Tibial artery (tissue), 4 donors: Measurements from ENCODE around the gene RIPOR2.

Experiments used
- DNase-seq, 2 donors: peaks; one replicate each; pipeline ENCODE4 v3.0.0-alpha.2; 2019
- H3K27ac ChIP-seq, 2 donors: fragments of 200-600 bp; sonication (generic) in 1 of 2; 1 replicate in 1 of 2; 2 replicates in 1 of 2; pipeline ENCODE4 v1.5.1; 2018 to 2019; ENCODE audit warnings: mild to moderate bottlenecking in 1 of 2
- H3K27me3 ChIP-seq, 2 donors: fragments of 200-600 bp; sonication (generic) in 1 of 2; one replicate each; pipeline versions ENCODE4 v1.5.1 to v1.6.0; 2016 to 2019
- H3K36me3 ChIP-seq, 3 donors: fragments of 200-600 bp; sonication (generic) in 2 of 3; one replicate each; pipeline ENCODE4 v1.5.1; 2016 to 2019; ENCODE audit warnings: mild to moderate bottlenecking in 2 of 3
- H3K4me1 ChIP-seq, 4 donors: fragments of 200-600 bp; sonication (generic) in 2 of 4; 1 replicate in 3 of 4; 2 replicates in 1 of 4; pipeline ENCODE4 v1.5.1; 2016 to 2019
- H3K4me3 ChIP-seq, 2 donors: fragments of 200-600 bp; sonication (generic) in 1 of 2; 1 replicate in 1 of 2; 2 replicates in 1 of 2; pipeline ENCODE4 v1.5.1; 2018 to 2019; ENCODE audit warnings: mild to moderate bottlenecking in 2 of 2
- H3K9me3 ChIP-seq, 3 donors: fragments of 200-600 bp; sonication (generic) in 1 of 3; one replicate each; pipeline ENCODE4 v1.5.1; 2016 to 2019
- CTCF ChIP-seq, 2 experiments: fragments of 200-600 bp in 1 of 2; fragments of 450-650 bp in 1 of 2; IDR thresholded peaks; one replicate each; pipeline ENCODE4 v1.5.1; 2017 to 2019; ENCODE audit warnings: antibody characterized with exemption in 2 of 2, mild to moderate bottlenecking in 1 of 2, moderate library complexity in 1 of 2
- intact Hi-C: fragments of 100-400 bp; cut with DNase I; formaldehyde crosslinking; loops from one replicate; pipeline ENCODE4 v1.15.0; 2023; ENCODE audit warnings: low total_unique reads

Gene RIPOR2

GRCh38 chr6:24823185-24823584 is 112.6 kb downstream of the RIPOR2 start:
- DNase-seq = no peak
- no peak overlapping the region for H3K27ac ChIP-seq
- peaks cover 0 to 8% (median 0%) of the 10 kb centered on the region in 3 donors for H3K36me3 ChIP-seq
- TF ChIP-seq CTCF (IDR thresholded peaks at IDR 0.05) = no peak
- no peak overlapping the region for H3K4me3 ChIP-seq
- no peaks in the 10 kb centered on the region for H3K27me3 ChIP-seq
- intact Hi-C loops = no loop called here
- H3K9me3 ChIP-seq = no peaks in the 10 kb centered on the region
- no peaks in the 10 kb centered on the region for H3K4me1 ChIP-seq

- H3K27ac ChIP-seq = no peak overlapping the region
- peaks cover 0 to 8% (median 0%) of the 10 kb centered on the region in 3 donors for H3K36me3 ChIP-seq
- TF ChIP-seq CTCF (IDR thresholded peaks at IDR 0.05) = no peak
- no peak for DNase-seq
- H3K9me3 ChIP-seq = no peaks in the 10 kb centered on the region
- H3K27me3 ChIP-seq = no peaks in the 10 kb centered on the region
- H3K4me1 ChIP-seq = no peaks in the 10 kb centered on the region
- no peak overlapping the region for H3K4me3 ChIP-seq
- intact Hi-C loops = no loop called here
Observed at GRCh38 chr6:24822696-24823095, 113.1 kb downstream of the RIPOR2 start.

- Histone ChIP-seq H3K36me3 (peaks cover 0 to 8% (median 0%) of the 10 kb centered on the region in 3 donors), H3K4me1 (no peaks in the 10 kb centered on the region), H3K27ac (no peak overlapping the region), H3K9me3 (no peaks in the 10 kb centered on the region), H3K27me3 (no peaks in the 10 kb centered on the region), H3K4me3 (no peak overlapping the region)
- no peak for TF ChIP-seq CTCF (IDR thresholded peaks at IDR 0.05)
- DNase-seq = no peak
- intact Hi-C loops = no loop called here
Observed at GRCh38 chr6:24821860-24822444, 113.8 kb downstream of the RIPOR2 start.

GRCh38 chr6:24818346-24818745 is 117.4 kb downstream of the RIPOR2 start:
- intact Hi-C loops = no loop called here
- Histone ChIP-seq H3K4me1 (no peaks in the 10 kb centered on the region), H3K4me3 (no peak overlapping the region), H3K27ac (no peak overlapping the region), H3K36me3 (no peaks in the 10 kb centered on the region), H3K27me3 (no peaks in the 10 kb centered on the region), H3K9me3 (no peaks in the 10 kb centered on the region)
- TF ChIP-seq CTCF (IDR thresholded peaks at IDR 0.05) = no peak
- no peak for DNase-seq

- Histone ChIP-seq H3K36me3 (peaks cover 0 to 23% (median 0%) of the 10 kb centered on the region in 3 donors), H3K27me3 (no peaks in the 10 kb centered on the region), H3K27ac (no peak overlapping the region), H3K9me3 (no peaks in the 10 kb centered on the region), H3K4me3 (no peak overlapping the region), H3K4me1 (no peaks in the 10 kb centered on the region)
- no peak for TF ChIP-seq CTCF (IDR thresholded peaks at IDR 0.05)
- intact Hi-C loops = no loop called here
- no peak for DNase-seq
Observed at GRCh38 chr6:24809728-24810127, 126.0 kb downstream of the RIPOR2 start.

- H3K36me3 ChIP-seq = peaks cover 0 to 23% (median 0%) of the 10 kb centered on the region in 3 donors
- H3K27me3 ChIP-seq = no peaks in the 10 kb centered on the region
- H3K4me3 ChIP-seq = no peak overlapping the region
- no peak for TF ChIP-seq CTCF (IDR thresholded peaks at IDR 0.05)
- DNase-seq = no peak
- intact Hi-C loops = no loop called here
- no peak overlapping the region for H3K27ac ChIP-seq
- no peaks in the 10 kb centered on the region for H3K9me3 ChIP-seq
- H3K4me1 ChIP-seq = no peaks in the 10 kb centered on the region
Observed at GRCh38 chr6:24807584-24807983, 128.2 kb downstream of the RIPOR2 start.
